Left forelimb (tissue), 1 donor: ENCODE measurements around the gene EIF4EBP3.
"Not testable (repeated sequence)": the region's sequence is repeated elsewhere in the genome, so short reads cannot be mapped to it uniquely, and the experiment has no call there.

Source experiments
- DNase-seq: peaks from one replicate; pipeline ENCODE4 v3.0.0-alpha.2; 2018; ENCODE audit warnings: low spot score

EIF4EBP3 gene

DNA sequence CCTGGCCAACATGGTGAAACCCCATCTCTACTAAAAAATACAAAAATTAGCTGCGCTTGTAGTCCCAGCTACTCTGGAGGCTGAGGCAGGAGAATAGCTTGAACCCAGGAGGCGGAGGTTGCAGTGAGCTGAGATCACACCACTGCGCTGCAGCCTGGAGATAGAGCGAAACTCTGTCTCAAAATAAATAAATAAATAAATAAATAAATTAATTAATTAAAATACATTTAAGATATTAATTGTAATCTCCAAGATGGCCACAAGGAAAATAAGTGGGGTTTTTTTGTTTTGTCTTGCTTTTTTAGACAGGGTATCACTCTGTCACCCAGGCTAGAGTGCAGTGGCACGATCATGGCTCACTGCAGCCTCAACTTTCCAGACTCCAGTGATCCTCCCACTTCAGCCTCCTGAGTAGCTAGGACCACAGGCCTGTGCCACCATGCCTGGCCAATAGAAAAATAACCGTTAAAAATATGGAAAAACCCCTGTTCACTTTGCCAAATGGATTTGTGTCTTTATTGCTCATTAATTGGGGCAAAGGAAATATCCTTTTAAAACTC lies 31.8 kb downstream of the EIF4EBP3 start:
- not testable (repeated sequence) for DNase-seq

DNA sequence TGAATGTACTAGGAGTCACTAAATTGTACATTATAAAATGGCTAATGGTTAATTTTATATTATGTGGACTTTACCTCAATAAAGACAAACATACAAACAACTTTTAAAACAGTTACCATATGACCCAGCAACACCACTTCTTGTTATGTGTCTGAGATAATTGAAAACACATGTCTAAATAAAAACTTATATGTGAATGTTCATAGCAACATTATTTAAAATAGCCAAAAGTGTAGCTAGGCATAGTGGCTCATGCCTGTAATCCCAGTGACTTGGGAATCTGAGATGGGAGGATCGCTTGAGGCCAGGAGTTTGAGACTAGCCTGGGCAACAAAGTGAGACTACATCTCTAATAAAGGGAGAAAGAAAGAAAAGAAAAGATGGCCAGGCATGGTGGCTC lies 40.0 kb downstream of the EIF4EBP3 start:
- no peak for DNase-seq

- DNase-seq = no peak
Observed at GRCh38 chr5:140588311-140589070, 41.0 kb downstream of the EIF4EBP3 start.

- DNase-seq = no peak
Observed at GRCh38 chr5:140590861-140591260, 43.4 kb downstream of the EIF4EBP3 start.

DNA sequence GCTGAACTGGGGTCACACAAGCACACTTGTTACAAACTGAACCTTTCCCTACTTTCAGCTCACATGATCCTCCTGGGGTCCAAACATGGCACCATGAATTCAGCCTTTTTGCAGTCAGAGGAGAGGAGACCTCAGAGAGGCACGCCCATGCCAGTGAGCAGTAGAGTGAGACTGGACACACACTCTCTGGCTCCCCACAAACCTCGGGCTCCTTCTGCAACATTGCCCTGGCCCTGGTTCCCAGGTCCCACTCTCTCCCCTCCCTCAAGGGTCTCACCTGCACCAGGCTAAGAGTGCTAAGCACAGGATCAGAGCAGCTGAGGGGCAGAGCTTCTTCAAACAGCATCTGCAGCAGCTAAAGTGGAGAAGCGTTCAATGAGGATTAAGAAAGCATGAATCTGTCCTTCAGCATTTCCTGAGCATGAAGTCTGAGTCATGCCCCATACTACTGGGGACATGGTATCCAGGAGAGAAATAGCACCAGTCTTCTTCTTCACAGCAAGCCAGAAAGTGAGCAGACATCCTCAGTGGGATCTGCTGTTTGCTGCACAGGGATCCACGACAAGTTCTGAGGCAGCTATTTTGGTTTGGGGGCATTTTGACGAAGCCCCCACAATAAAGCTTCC lies 44.4 kb downstream of the EIF4EBP3 start:
- DNase-seq = no peak

DNA sequence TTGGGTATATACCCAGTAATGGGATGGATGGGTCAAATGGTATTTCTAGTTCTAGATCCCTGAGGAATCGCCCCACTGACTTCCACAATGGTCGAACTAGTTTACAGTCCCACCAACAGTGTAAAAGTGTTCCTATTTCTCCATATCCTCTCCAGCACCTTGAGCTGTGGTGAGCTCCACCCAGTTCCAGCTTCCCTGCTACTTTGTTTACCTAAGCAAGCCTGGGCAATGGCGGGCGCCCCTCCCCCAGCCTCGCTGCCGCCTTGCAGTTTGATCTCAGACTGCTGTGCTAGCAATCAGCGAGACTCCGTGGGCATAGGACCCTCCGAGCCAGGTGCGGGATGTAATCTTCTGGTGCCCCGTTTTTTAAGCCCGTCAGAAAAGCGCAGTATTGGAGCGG lies 45.6 kb downstream of the EIF4EBP3 start:
- DNase-seq = not testable (repeated sequence)

DNA sequence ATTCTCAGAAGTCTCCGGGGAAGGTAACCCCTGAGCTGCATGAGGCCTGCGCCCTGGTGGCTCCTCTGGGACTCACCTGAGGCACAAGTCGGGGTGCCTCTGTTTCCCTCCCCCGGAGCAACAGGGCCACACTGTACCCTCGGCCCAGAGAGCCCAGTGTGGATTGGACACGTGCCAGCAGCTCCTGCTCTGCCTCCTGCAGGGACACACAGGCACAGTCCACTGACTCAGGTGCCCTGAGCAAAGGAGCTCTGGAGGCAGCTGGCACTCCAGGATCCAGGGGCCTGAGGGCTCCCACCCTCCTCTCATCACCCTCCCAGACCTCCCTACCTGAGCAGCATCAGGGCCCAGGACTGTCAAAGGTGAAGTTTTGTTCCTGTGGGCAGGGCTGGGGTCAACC lies 46.7 kb downstream of the EIF4EBP3 start:
- no peak for DNase-seq

DNA sequence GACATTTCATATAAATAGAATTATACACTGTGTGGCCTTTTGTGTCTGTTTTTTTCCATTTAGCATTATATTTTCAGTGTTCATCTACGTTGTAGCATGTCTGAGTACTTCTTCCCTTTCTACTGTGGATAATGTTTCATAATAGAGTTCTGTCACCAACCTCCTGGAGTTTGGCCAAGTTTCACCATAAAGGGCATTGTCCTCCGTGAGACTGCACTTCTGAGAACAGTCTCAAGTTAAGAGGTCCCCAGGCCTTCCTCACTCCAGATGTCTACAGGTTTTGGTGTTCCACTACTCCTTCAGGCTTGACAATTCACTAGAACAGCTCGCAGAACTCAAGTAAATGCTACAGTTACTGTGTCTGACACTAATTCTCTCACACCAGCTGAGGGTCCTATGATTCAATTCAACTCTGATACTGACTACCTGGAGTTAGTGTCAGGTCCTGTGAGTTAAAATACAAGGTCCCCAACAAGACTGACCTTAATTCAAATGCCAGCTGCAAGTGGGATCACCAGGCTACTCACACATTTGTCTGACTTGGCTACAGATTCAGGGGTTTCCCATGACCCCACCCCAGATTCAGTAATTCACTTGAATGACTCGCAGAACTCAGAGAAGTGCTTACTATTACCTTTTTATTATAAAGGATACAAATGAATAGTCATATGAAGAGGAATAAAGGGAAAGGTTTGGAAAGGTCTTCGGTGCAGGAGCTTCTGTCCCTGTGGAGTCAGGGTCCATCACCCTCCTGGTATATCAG lies 48.3 kb downstream of the EIF4EBP3 start:
- DNase-seq = no peak

GRCh38 chr5:140596321-140596741 lies 48.9 kb downstream of the EIF4EBP3 start:
- no peak for DNase-seq

DNA sequence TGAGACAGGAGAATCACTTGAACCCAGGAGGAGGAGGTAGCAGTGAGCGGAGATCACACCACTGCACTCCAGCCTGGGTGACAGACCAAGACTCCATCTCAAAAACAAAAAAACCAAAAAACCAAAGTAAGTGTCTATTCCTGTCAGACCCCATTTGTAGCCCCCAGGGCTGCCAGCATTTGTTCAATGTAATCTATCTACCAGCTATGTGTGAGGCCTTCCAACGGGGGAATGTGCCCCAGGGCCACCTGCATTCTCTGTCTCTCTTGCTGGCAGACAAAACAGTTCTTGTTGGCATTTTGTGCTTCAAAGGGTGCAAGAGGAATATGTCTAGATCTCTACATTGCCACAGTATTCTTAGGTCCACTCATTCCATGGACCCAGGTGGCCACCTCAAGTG lies 51.4 kb downstream of the EIF4EBP3 start:
- no peak for DNase-seq
